ENCODE measurements around the gene TRAK1. TPM values are rescaled to one million over a fixed set of nuclear protein-coding genes. Genes with fewer than 3 reads are reported as not detected.

TRAK1 gene
- total and polyA plus RNA-seq, 2 of the 4 experiments (the other 2 are of a cell fraction) = 25.6 to 28.1 TPM

DNA sequence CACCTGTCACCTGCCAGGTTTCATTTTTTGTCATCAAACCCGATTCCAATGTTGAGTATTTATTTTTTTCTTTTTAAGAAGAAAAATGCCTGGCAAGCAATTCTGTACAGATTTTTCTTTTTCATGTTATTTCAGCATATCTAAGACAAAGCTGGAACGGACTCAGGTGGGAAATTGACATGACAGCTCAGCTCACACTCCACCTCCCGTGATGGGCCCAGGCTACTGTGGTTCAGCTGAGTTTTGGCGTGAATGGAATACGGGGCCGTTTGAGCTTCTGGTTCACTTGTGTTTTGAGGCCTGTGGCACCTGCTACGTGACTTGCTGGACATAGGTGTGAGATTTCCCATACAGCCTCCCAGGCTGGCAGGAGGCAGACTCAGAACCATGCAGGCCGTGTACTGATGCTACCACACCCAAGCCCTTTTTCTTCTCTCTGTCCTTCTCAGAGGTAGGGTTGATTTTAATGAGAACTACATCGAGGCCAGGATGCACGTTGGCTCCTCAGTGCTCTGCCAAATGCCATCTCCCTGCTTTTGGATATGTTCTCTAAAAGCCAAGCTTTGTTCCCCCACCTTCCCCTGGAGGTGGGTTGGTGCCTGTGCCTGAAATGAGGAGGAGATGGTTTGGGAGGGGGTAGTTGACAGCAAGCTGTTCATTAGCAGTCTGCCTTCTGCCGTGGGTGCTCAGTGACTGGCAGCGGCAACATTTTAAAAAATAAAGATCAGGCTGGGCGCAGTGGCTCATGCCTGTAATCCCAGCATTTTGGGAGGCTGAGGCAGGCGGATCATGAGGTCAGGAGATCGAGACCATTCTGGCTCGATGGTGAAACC is 48.7 kb downstream of the TRAK1 start:
- Histone ChIP-seq H2BK5ac (ENCODE audit: low read depth, low read length, poor library complexity, severe bottlenecking) (no peak overlapping the region), H2BK20ac (ENCODE audit: low read depth, low read length) (no peak overlapping the region), H3K23ac (ENCODE audit: low read depth, low read length) (no peak overlapping the region), H3K18ac (ENCODE audit: low read depth, low read length) (no peak overlapping the region), H3K9ac (ENCODE audit: low read depth, low read length) (no peak overlapping the region), H4K20me1 (ENCODE audit: insufficient read depth, low read length) (peaks cover 21% of the 10 kb centered on the region), H3K9me1 (ENCODE audit: insufficient read depth, low read length) (peaks cover 14% of the 10 kb centered on the region; the same call in 1 of the 2 replicates), H3K4me2 (ENCODE audit: low read depth, low read length) (no peak overlapping the region), H3K56ac (ENCODE audit: extremely low read depth, insufficient read depth, low read length) (no peak overlapping the region), H3K4me3 (ENCODE audit: insufficient read depth, low read depth, low read length) (no peak overlapping the region), H3K27ac (ENCODE audit: insufficient read depth, low read length) (no peak overlapping the region), H2AFZ (replicated peaks; ENCODE audit: low read length, poor library complexity) (no peak overlapping the region), H3K14ac (replicated peaks; ENCODE audit: low read depth, low read length) (no peak overlapping the region), H4K91ac (ENCODE audit: insufficient read depth, low read depth, low read length) (no peak overlapping the region), H3K9me3 (ENCODE audit: control insufficient read depth, insufficient read depth, low read length) (no peaks in the 10 kb centered on the region), H2BK15ac (ENCODE audit: low read depth, low read length) (no peak overlapping the region), H3K27me3 (ENCODE audit: control insufficient read depth, insufficient read depth, low read length) (no peaks in the 10 kb centered on the region), H4K5ac (ENCODE audit: low read depth, low read length) (no peak overlapping the region), H2BK120ac (ENCODE audit: low read depth, low read length) (no peak overlapping the region), H4K8ac (ENCODE audit: low read depth in 2 of 2, low read length in 2 of 2) (no peak overlapping the region), H2AK5ac (ENCODE audit: low read depth, low read length) (no peak overlapping the region), H2AK9ac (replicated peaks; ENCODE audit: low read depth, low read length, poor library complexity) (no peak overlapping the region), H3K79me1 (ENCODE audit: low read depth in 1 of 2, low read length in 2 of 2) (peaks cover 5 to 44% of the 10 kb centered on the region in 2 experiments), H3K4ac (ENCODE audit: low read depth, low read length) (no peak overlapping the region), H3K4me1 (ENCODE audit: control insufficient read depth, insufficient read depth, low read length) (no peaks in the 10 kb centered on the region), H3K36me3 (ENCODE audit: control insufficient read depth, insufficient read depth, low read length) (no peaks in the 10 kb centered on the region)
- BruUV-seq (replicated peaks) = no TSS peak
- dilution Hi-C loops (cut with HindIII; ENCODE audit: low sequenced_read_pairs, unreplicated experiment) = no loop called here
- TF ChIP-seq CEBPB (IDR thresholded peaks at IDR 0.05; ENCODE audit: low read depth, low read length) (no peak), POLR2A (IDR thresholded peaks at IDR 0.05; ENCODE audit: low read depth, low read length) (no peak), MAFK (IDR thresholded peaks at IDR 0.05; ENCODE audit: low read depth, low read length) (no peak), SMC3 (IDR thresholded peaks at IDR 0.05; ENCODE audit: low read depth, low read length) (no peak), NFE2L2 (IDR thresholded peaks at IDR 0.05; ENCODE audit: low read depth, low read length) (no peak), RCOR1 (IDR thresholded peaks at IDR 0.05; ENCODE audit: insufficient replicate concordance, low read length) (no peak), CHD1 (IDR thresholded peaks at IDR 0.05; ENCODE audit: low read depth, low read length) (no peak), MXI1 (IDR thresholded peaks at IDR 0.05; ENCODE audit: borderline replicate concordance, low read depth, low read length) (no peak)
- intact Hi-C loops (cut with micrococcal nuclease) = no loop called here
- ChIA-PET POLR2A (ENCODE audit: unreplicated experiment) (no interaction called here), CTCF (no interaction called here)
- WGBS, 2 experiments (ENCODE audit: extremely low coverage in 2 of 2, insufficient read length in 1 of 2) = 100% methylated on average over 2 of the region's 16 CpGs; no CpG with 5 or more reads in 1 of the 2 experiments
- in situ Hi-C loops (cut with MboI; ENCODE audit: low sequenced_read_pairs) = no loop called here
- ATAC-seq (ENCODE audit: low read depth) = no peak
- DNase-seq = no peak
